ENCODE measurements around the gene NUB1. TPM values are rescaled to one million over a fixed set of nuclear protein-coding genes. Genes with fewer than 3 reads are reported as not detected.

The NUB1 gene
- polyA plus RNA-seq, 4 donors, result 76.2 to 95.4 (median 85.2) TPM

DNA sequence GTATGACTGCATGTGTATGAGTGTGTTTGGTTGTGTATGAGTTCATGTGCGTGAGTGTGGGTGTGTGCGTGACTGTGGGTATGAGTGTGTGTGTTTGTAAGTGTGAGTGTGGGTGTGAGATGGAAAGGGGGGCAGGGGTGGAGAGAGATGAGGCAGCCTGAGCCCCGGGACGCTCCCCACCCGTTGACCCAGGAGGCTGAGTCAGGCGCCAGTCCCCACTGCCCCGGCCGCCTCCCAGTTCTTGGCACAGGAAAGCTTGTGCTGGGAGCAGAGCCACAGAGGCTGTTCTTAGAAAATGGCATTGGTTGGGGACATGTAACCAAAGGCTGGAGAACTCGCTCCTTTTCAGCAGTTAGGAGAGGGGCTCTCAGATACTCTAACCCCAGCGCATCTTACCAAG lies 27.8 kb upstream of the NUB1 start:
- no peak for DNase-seq (ENCODE audit: low read depth in 4 of 4, low spot score in 3 of 4)

DNA sequence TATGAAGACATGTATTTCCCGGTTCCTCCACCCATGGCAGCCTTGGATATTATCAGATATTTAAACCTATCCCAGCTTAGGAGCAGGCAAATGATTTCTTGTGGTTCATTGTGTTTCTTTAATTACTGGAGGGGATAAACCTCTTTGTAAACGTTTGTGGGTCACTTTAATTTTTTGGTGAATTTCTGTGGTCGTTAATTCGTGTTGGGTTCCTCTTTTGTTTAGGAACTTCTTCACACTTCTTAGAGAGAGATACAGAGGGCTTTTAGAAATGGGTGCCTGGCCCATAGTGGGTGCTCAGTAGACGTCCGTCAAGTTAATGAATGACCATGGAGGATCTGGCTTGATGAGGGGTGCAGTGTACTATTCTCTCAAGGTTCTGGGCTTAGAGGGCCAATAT lies 27.2 kb upstream of the NUB1 start:
- no peak for DNase-seq (ENCODE audit: low read depth in 4 of 4, low spot score in 3 of 4)

DNA sequence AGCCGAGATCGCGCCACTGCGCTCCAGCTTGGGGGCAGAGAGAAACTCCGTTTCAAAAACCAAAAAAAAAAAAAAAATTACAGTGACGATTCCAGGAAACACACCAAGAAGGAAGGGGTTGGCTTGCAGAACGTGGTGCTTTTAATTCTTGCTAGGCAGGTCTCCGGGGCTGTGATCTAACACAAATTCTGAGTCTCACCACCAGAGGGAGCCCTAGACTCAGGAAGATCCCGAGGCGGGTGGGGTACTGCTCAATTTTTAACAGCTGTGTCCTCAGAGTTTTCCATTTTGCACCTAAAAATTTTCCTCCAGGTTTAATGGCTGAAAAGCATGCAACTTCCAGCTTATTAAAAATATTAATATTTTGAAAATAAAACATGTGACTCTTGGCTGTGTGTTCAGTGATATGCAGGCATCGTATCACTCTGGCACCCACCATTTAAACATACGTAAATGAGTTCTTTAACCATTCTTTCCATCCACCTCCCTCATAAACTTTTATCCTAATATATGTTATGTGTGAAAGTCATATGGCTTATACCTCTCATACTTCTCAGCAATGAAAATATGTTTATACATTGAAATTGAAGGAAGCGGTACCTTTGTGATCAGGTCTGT lies 26.5 kb upstream of the NUB1 start:
- peak; percentile 47 to 63 (median 61) for DNase-seq (ENCODE audit: low read depth in 4 of 4, low spot score in 3 of 4)

DNA sequence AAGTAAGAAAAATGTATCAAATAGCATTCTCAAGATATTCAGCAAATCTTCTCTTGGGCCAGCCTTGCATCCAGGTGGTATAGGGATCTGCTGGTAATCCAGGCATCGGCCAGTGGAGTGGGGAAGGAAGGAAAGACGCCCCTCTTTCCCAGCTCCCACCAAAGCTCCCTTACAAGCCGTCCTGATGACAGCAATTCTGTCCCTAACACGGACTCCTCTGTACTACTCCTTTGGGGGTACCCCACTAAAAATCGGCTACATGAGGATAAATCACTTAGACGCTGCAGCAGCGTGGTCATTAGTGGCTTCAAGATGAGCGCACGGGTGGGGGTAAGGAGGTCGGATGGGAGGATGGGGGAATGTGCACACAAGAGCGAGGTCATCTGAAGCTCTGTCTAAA lies 24.7 kb upstream of the NUB1 start:
- DNase-seq (ENCODE audit: low read depth in 4 of 4, low spot score in 3 of 4), result no peak

DNA sequence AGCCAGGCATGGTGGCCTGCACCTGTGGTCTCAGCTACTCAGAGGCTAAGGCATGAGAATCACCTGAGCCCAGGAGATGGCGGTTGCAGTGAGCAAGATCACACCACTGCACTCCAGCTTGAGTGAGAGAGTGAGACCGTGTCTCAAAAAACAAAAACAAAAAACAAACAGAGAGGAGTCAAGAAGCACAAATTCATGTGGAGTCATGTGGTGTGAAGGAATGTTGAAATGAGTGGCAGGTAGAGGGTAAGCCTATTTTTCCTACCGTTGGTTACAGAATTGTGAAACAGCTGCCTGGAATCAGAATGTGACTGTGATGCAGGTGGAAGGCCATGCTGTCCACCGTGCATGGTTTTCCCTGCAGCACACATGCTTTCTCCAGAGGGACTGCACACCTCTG lies 23.7 kb upstream of the NUB1 start:
- DNase-seq (ENCODE audit: low read depth in 4 of 4, low spot score in 3 of 4), result no peak

DNA sequence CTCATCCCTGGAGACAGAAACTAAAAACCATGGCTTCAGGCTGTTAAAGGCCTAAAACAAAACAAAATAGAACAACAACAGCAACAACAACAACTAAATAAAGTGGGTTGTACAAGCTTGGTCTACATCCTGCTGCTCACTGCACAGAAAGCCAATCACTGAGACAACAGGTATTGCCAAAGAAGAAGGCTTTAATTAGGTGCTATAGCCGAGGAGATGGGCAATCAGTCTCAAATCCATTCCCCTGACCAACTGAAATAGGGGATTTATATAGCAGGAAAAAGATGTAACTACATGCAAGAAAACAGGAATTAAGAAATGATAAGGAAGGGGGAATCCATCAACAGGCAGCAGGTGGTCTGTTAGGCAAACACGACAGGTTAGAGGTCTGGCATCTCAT lies 22.4 kb upstream of the NUB1 start:
- DNase-seq (ENCODE audit: low read depth in 4 of 4, low spot score in 3 of 4), result no peak

DNA sequence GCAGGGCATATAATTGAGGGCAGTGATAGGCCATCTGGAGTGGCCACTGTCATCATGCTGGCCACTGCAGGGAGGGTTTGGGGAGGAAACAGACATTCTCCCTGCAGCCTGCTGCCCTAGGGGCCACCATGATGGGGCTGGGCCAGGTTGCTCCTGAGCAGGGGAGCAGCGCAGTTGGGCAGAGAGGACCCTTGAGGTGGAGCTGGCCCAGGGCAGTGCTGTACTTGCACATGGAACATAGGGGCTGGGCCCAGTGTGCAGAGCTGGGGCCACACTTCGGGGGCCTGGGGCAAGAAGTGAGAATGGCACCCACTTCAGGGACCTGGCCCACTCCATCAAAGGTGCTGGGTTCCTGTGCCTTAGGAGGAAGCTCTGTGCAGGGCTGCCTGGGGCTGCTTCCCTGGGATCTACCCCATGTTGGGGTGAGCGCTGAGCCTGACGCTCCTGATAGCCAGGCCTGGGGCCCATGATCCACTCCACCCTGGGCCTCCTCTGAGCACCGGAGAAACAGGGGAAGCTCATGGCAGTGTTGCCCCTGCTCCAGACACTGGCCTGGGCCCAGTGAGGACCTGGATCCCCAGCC lies 21.3 kb upstream of the NUB1 start:
- no peak for DNase-seq (ENCODE audit: low read depth in 4 of 4, low spot score in 3 of 4)

DNA sequence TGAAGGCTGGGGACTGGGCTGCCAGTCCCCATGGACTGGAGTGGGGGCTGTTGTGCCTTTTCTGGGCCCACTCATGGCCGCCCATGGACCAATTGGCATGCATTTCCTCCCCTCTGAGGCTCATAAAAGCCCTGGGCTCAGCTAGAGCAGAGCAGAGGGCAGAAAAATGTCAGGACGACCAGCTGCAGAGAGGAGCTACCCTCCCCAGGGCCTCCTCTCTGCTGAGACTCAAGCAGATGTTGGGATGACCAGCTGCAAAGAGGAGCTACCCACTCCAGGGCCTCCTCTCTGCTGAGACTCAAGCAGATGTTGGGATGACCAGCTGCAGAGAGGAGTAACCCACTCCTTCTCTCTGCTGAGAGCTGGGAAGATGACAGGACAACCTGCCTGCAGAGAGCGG lies 20.3 kb upstream of the NUB1 start:
- no peak for DNase-seq (ENCODE audit: low read depth in 4 of 4, low spot score in 3 of 4)

DNA sequence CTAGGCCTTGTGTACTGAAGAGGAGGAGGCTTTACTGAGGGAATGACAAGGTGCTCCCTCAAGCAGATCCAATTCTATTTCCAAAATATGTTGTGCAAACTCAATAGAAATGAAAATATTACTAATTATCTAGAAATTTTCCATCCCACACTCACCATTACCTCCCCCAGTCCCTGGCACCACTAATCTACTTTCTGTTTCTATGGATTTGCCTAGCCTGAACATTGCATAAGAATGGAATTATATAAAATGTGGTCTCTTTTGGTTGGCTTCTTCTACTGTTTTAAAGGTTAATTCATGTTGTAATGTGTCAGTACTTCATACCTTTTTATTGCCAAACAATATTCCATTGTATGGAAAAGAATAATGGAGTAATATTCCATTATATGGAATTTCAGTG lies 18.7 kb upstream of the NUB1 start:
- no peak for DNase-seq (ENCODE audit: low read depth in 4 of 4, low spot score in 3 of 4)

DNA sequence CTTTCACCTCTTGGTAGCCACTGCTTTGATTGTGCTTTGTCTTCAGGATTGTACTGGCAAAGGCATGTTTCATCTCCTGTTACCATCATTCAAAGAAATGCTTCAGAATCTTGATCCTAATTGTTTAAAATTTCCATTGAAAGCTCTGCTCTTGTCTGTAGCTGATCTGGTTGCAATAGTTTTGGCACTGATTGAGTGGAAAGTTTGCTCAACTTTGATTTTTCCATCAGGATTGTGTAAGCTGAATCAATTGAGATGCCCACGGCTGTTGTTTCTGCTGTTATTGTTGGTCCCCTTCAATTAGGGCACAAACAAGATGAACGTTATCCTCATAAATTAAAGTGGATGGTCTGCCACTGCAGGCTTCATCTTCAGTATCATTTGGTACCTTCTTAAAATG lies 14.6 kb upstream of the NUB1 start:
- DNase-seq (ENCODE audit: low read depth in 4 of 4, low spot score in 3 of 4), result no peak

DNA sequence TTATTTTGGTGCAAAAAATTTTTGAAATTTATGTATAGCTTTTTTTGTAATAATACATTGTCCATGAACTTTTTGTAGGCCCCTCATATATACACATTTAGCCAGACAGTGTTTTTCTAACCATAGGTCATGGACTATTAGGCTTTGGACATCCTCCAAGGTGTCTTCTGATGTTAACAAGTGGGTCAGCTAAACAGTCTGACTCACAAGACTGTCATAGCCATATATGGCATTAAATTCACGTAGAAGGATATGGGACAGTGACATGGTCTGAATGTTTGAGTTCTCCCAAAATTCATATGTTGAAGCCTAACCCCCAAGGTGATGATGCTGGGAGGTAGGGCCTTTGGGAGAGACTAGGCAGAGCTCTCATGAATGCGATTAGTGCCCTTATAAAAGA lies 14.0 kb upstream of the NUB1 start:
- no peak for DNase-seq (ENCODE audit: low read depth in 4 of 4, low spot score in 3 of 4)

DNA sequence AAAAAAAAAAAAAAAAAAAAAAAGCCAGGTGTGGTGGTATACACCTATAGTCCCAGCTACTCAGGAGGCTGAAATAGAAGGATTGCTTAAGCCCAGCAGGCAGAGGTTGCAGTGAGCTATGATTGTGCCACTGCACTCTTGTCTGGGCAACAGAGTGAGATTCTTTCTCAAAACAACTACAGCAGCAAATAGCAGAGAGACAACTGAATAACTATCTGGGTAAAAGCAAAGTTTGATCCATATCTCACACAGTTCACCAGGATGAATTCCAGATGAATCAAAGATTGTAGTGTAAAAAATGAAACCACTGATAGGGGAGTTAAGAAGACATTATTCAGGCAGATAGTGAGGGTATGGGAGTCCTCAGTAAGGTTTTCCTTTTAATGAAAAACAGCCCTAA lies 11.4 kb upstream of the NUB1 start:
- DNase-seq (ENCODE audit: low read depth in 4 of 4, low spot score in 3 of 4), result no peak

DNA sequence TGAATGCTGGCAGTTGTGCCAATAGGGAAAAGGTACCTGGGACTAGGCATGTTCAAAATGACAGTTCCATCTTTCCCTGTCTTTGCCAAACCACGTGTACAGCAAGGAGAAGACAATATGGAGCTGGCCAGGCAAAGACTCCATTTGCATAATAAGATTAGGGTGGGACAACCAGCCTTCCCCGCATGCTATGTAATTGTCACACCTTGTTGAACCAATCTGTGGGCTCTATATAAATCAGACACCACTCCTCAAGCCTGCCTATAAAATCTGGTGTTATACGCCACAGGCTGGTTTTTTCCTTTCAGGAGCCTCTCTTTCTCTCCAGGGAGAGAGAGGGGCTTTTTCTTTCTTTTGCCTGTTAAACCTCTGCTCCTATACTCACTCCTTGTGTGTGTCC lies 11.0 kb upstream of the NUB1 start:
- no peak for DNase-seq (ENCODE audit: low read depth in 4 of 4, low spot score in 3 of 4)

DNA sequence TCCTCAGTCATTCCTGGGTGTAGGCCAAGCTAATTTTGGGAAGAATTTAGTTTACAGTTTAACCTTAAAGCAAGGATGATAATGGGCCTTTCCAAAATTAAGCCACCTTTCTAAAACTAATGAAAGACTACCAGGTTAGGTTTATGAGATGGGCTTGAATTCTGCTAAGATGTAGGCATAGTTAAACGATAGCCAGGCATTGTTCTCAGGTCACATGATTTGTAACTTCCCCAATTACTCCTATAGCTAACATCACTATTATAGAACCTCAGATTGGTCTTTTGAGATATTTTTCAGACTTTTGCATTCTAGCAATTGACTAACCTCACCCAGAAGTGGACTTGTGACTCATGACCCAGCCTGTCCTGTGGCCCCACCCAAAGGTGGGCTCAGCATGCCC lies 7.0 kb upstream of the NUB1 start:
- no peak for DNase-seq (ENCODE audit: low read depth in 4 of 4, low spot score in 3 of 4)

DNA sequence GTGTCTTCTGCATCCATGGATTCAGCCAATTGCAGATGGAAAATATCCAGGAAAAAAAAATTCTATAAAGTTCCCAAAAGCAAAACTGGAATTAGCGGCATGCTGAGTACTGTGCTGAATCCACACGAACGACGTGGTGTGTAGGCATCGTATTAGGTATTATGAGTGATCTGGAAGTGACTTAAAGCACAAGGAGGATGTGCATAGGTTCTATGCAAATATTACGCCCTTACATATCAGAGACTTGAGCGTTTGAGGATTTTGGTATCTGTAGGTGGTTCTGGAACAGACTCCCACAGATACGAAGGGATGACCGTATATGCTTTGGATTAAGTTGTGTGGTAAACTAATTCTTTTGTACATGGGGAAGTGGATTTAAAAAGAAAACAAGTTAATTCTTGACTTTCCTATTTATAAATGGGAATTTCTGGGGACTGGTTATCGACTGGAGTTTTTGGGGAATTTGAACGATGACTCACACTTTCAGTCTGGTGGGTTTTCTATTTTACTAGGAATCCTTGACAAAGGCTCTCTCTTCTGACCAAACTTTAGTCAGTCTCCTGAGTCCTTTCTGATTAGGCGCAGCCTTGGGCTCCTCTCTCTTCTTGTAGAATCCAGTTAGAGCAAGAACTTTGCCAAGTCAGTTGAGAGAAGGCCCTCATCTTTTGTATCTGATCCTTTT lies 5.4 kb upstream of the NUB1 start:
- DNase-seq (ENCODE audit: low read depth in 4 of 4, low spot score in 3 of 4), result no peak

DNA sequence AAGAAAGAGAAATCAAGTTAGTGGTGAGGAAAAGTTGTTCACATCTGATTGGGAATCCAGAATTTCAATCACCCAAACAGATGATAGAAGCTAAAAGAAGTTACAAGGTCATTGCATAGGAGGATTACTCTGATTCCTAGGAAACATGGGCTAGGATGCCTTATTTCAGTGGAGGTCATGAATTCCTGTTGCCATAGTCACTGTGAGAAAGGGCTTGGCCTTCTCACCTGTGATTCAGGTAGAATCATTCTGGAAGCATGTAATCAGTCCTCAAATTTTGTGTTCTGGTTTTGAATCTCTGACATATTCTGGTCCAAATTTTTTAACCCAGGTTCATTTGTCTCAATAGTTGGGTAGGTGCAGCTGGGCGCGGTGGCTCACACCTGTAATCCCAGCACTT lies 4.3 kb upstream of the NUB1 start:
- DNase-seq (ENCODE audit: low read depth in 4 of 4, low spot score in 3 of 4), result no peak

DNA sequence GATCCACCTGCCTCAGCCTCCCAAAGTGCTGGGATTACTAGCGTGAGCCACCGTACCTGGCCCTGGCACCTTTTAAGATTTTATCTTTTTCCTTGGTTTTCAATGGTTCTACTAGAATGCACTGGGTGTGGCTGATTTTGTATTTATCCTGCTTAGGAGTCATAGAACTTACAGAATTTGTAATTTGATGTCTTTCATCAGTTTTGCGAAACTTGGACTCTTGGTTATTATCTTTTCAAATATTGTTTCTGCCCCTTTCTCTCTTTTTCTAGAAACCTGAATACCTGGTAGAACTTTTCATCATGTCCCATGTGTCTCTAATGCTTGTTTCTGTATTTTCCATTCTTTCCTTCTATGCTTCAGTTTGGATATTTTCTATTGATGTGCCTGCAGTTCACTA lies 2.8 kb upstream of the NUB1 start:
- DNase-seq (ENCODE audit: low read depth in 4 of 4, low spot score in 3 of 4), result no peak

DNA sequence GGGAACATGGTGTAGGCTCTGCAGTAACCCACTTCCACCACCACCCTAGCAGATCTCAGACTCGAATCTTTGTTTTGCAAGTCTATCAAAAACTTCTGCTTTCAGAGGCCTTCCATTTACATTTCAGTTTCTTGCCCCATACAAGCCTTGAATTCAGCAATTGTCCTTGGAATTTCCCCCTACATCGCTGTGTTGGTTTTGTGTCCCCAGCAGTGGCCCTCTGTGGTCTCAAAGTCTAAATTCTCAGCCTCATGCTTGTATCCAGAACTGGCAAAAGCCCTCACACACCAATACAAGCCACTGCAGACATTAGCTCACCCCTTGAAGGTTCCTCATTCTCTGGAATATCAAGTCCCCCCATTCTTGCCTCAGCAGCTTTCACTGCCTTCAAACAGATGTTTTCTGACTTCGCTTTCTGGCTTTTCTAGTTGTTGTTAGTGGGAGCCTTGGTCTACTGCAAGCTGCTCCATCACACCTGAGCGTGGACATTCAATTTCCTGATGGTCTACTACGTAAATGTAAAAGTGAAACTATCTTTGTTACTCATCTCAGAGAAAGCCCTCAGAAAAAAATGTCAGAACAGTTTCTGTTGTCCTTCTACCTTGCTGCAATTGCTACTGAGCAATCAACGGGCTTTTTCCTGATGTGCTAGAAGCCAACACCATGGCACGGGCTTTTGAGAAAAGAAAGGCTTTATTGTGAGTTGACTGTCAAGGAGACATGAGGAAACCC lies 1.8 kb upstream of the NUB1 start:
- DNase-seq (ENCODE audit: low read depth in 4 of 4, low spot score in 3 of 4), result no peak

DNA sequence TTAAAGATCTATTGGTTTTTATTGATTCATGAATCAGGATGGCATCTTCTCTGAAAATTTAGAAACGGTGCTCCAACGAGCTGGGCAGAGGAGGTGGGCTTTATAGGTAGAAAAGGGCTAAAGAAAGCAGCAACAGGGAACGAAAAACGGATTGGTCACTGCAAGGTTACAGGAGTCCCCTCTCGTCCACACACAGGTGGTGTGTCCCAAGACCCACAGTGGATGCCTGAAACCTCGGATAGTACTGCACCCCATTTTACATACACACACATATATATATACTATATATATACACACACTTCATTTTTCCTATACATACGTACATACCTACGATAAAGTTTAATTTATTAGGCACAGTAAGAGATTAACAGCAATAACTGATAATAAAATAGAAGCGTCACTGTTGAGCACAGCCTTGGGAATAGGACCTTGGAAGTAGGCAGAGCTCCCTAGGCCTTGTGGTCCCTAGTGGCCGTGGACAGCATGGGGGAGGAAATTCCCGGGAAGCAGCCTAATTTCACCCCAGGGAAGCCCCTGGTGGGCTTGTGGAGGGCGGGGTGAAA lies 737 bp upstream of the NUB1 start:
- DNase-seq (ENCODE audit: low read depth in 4 of 4, low spot score in 3 of 4), result no peak

DNA sequence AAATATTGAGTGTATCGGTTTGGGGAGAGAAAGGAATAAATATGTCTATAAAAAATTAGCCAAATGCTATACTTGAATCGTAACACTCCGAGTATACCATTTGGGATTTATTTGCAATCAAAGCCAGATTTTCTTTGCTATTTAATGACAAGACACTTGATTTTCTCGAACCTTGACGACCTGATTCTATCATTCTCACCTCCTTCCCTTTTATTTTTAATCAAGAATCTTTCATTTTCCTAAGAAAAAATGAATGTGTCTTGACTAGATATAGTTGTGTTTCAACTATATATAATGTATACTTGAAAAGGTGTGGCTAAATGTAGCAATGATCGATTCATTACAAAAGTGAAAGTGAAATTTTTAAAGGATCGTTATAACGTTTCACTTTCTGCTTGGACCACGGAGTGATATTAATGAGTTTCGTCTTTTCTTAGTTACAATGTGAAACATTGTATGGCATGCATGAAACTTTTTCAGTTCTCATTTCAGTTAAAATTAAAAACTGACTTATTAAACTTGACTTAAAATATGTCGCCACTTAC lies 562 bp downstream of the NUB1 start:
- DNase-seq (ENCODE audit: low read depth in 4 of 4, low spot score in 3 of 4), result no peak

DNA sequence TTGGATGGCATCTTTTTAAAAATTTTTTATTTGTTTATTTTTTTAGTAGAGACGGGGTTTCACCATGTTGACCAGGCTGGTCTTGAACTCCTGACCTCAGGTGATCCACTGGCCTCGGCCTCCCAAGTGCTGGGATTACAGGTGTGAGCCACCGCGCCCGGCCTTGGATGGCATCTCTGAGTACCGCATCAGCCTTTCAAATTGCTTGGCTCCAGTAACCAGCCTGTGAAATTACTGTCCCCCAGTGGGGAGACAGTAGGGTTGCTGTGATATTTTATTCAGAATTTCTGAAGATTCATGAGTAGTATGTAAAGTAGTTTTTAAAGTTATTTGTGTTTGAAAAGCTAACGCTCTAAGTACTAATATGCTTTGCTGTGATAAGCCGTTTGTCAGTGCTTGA lies 1.2 kb downstream of the NUB1 start:
- no peak for DNase-seq (ENCODE audit: low read depth in 4 of 4, low spot score in 3 of 4)

Measured in left renal pelvis (tissue), 4 donors.